Measurements from ENCODE around the gene BMP2K. TPM values are rescaled to one million over a fixed set of nuclear protein-coding genes. Genes with fewer than 3 reads are reported as not detected.

BMP2K gene
- total and polyA plus RNA-seq, 5 donors, result 12.1 to 62.7 (median 52.7) TPM

DNA sequence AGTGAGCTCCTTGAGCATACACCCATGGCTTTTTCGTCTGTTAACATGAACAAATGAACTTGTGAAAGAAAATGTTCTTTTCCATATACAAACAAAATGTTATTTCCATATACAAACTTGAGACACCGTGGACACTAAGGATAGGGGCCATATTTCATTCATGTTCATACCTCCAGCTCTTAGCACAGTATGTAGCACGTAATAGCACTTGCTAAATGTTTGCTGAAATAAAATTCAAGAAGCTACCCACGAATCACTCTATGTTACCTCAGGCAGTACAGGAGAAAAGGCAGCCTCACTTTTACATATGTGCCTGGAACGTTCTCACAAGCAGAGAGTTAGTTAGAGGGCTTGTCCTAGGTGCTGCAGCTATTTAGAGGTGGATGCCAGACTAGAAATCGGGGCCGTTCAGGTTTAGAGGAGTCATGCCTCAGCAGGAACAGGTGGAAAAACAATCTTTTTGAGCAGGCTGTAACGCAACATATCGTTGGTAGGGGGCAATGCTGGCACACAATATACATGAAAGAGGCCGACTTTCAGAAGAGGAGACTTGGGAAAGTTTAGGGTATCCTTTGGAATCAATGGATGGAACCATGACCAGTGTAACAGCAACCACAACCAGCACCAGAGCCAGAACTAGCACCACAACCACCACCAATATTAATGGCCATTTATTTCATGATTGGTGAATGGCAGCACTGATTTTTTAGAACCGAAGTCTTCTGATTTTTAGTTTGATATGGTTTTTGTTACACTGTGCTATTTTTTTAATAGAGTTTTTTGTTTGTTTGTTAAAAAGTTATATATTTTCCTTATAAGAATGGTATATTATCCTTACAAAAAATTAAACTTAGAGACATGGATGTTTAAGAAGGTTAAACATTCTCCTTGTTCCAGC is 177.9 kb downstream of the BMP2K start:
- intact Hi-C loops (cut with DNase I), result loop anchor here in 3 of 4 donors (5.0 to 10.0 kb wide), 5 partner anchors 631 to 1381 kb away; partner anchors contain the start of gene CFAP299 (in 1 of the 3)
- Histone ChIP-seq H3K4me3 (ENCODE audit: low read length) (no peak overlapping the region), H3K4me1 (ENCODE audit: control insufficient read depth, insufficient read depth, low read length) (no peaks in the 10 kb centered on the region), H3K9me3 (ENCODE audit: control insufficient read depth, low read length) (no peaks in the 10 kb centered on the region), H3K27me3 (ENCODE audit: control insufficient read depth, insufficient read depth) (no peaks in the 10 kb centered on the region), H3K27ac (ENCODE audit: low read length) (no peak overlapping the region)
- DNase-seq, result no peak
- no peak for ATAC-seq
- 47% methylated on average over 11 of the region's 11 CpGs for WGBS

DNA sequence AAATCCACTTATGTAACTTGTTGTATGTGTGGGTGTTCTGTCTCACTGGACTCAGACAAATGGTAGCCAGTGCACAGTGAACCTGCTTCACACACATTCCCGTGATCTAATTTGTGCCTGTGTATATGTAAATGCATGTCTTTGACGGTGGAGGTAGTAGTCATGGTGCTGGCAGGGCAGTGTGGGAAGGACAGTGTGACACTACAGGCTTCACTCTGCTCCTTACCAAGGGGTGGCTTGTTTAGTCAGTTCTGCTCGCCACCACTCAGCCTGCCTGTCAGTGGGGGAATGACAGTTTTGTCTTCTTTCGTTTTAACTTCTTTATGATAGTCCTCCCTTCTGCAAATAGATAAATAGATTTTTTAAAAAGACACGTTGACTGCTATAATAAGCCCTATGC is 180.8 kb downstream of the BMP2K start:
- Histone ChIP-seq H3K9me3 (ENCODE audit: control insufficient read depth, low read length) (no peaks in the 10 kb centered on the region), H3K27me3 (ENCODE audit: control insufficient read depth, insufficient read depth) (no peaks in the 10 kb centered on the region), H3K4me3 (ENCODE audit: low read length) (no peak overlapping the region), H3K4me1 (ENCODE audit: control insufficient read depth, insufficient read depth, low read length) (no peaks in the 10 kb centered on the region), H3K27ac (ENCODE audit: low read length) (no peak overlapping the region)
- ATAC-seq (no peak), DNase-seq (no peak)
- intact Hi-C loops (cut with DNase I), result loop anchor here in 3 of 4 donors (10.0 kb wide), 4 partner anchors 628 to 1378 kb away; partner anchors contain the start of gene CFAP299 (in 1 of the 3)
- WGBS, result 81% methylated on average over 5 of the region's 5 CpGs

DNA sequence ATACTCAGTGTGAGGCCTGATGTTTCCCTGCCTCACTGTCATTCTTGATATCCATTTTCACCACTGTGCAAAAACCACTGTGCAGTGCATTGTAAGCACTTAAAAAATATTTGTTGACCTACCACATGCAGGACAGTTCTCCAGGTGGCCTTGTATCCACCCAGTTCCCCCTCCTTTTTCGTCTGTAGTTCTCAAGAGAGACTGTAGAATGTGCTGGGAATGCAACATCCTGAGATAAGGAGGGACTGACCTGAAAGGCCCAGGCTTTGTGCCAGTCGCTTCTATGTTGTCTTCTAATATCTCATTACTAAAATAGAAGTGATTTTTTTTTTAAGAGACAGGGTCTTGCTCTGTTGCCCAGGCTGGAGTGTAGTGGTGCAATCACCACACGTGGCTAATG is 184.8 kb downstream of the BMP2K start:
- DNase-seq (no peak), ATAC-seq (no peak)
- Histone ChIP-seq H3K4me1 (ENCODE audit: control insufficient read depth, insufficient read depth, low read length) (no peaks in the 10 kb centered on the region), H3K4me3 (ENCODE audit: low read length) (no peak overlapping the region), H3K27me3 (ENCODE audit: control insufficient read depth, insufficient read depth) (no peaks in the 10 kb centered on the region), H3K9me3 (ENCODE audit: control insufficient read depth, low read length) (no peaks in the 10 kb centered on the region), H3K27ac (ENCODE audit: low read length) (no peak overlapping the region)
- 69% methylated on average over 3 of the region's 3 CpGs for WGBS
- intact Hi-C loops (cut with DNase I), result no loop called here

Small RNA genes within 50 kb of the gene (microRNA-seq; reads per million reads assigned to microRNA genes)
- gene MIR5096, result 0 reads per million in 2 donors

Other genes with a start within 250 kb of the BMP2K start
- gene ANXA3, start 224.6 kb upstream of the BMP2K start, total RNA-seq, result 10 to 100 TPM; 10.9 to 23.0 (median 11.5) TPM
- gene ANXA3, start 224.6 kb upstream of the BMP2K start, polyA plus RNA-seq, result 48.1 TPM
- gene PAQR3, start 163.1 kb downstream of the BMP2K start, total RNA-seq, result 10 to 100 TPM in 1 of 4 donors, 1 to 10 TPM in 3; 8.6 to 12.1 (median 9.8) TPM
- gene PAQR3, start 163.1 kb downstream of the BMP2K start, polyA plus RNA-seq, result 6.9 TPM